ACHN (cell line): ENCODE results near the gene MON1A.

Experiments used
- DNase-seq: peaks from one replicate; pipeline ENCODE4 v3.0.0-alpha.2; 2015
- in situ Hi-C: cut with HindIII; loops from 2 replicates; pipeline ENCODE4 v1.10.0; 2017; ENCODE audit warnings: low sequenced_read_pairs, low pct_ligation_motif_present, low pct_unique_long_range_greater_than_20kb

Gene MON1A

GRCh38 chr3:49868862-49869466 lies 60.6 kb downstream of the MON1A start:
- in situ Hi-C loops, result no loop called here
- DNase-seq, result no peak

DNA sequence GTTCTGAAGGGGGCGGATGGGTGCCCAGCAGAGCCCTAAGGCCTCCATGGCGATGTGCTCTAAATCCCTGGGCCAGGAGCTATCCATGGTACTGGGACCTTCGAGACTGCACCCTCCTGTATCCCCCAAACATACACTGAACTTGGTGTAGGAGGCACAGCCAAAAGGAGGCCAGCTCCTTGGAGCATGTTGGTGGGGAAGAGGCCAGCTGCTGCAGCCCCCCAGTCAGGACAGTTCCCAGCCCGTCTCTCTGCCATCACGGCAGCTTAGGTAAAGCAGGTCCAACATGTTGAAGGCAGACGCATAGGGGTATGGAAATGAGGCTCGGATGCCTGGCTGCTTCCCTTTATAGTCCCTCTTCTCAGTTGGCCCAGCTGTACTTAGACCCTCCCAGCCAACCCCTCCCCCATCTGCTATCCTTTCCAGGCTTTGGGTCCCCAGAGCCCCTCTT lies 61.7 kb downstream of the MON1A start:
- peak; percentile 53 for DNase-seq
- in situ Hi-C loops, result no loop called here

DNA sequence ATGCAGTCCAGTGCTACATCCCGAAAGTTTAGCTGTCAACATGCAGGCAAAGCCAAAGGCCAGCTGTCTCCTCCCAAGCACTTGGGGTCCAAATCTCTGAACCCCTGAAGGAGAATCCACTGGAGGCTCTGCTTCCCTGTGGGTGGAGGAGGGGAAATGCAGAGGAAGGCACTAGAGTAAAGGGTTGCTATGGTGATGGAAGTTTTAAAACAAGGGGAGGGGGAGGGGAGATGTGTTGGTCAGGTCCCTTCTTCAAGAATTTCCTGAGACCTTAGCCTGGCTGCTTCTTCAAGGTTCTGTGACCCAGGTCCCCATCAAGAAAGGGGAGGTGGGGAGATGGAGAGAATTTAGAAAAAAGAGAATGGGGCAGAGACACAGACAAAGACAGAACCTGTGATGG lies 62.2 kb downstream of the MON1A start:
- in situ Hi-C loops, result no loop called here
- DNase-seq, result no peak

DNA sequence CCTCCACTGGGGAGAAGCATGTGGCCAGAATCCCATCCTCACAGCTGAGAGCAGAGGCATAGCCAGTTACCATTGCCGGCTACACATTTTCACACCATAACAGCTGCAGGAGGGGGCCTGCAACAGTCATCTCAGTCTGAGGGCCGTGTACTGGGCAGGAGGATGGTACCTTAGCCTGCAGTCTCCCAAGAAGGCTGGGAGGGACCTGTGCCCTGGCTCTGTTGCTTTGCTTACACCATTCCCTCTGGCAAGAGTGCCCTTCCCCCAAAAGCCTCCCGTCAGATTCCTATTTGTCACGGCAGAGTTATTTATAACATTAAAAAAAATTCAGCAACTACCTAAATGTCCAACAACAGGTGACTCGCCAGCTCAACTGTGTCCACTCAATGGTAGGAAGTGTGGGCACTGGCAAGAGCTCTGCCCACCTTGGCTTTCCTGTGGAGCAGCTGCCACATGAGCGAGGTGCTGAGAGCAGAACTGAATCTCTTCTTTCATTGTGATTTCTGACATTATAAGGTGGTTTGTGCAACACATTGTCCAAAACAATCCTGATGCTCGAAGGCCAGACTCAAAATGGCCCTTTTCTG lies 64.3 kb downstream of the MON1A start:
- in situ Hi-C loops, result no loop called here
- DNase-seq, result no peak

DNA sequence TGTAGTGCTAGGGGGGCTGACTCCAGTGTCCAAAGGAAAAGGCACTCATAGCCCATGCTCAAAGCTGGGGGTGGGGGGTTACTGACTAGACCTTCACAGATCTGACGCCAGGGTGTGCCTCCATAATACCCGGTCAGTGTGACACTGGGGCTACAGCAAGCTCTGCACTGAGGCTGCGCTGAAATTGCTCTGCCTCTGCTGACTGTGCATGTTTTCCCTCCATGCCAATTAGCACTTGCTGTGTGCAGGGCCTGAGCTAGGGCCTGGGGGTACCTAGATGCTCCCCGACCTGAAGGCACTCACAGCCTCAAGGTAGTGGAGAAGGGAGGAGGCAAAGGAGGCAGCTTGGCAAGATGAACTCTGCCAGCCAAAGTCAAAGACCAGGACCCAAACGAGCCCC lies 65.1 kb downstream of the MON1A start:
- no peak for DNase-seq
- in situ Hi-C loops, result no loop called here

DNA sequence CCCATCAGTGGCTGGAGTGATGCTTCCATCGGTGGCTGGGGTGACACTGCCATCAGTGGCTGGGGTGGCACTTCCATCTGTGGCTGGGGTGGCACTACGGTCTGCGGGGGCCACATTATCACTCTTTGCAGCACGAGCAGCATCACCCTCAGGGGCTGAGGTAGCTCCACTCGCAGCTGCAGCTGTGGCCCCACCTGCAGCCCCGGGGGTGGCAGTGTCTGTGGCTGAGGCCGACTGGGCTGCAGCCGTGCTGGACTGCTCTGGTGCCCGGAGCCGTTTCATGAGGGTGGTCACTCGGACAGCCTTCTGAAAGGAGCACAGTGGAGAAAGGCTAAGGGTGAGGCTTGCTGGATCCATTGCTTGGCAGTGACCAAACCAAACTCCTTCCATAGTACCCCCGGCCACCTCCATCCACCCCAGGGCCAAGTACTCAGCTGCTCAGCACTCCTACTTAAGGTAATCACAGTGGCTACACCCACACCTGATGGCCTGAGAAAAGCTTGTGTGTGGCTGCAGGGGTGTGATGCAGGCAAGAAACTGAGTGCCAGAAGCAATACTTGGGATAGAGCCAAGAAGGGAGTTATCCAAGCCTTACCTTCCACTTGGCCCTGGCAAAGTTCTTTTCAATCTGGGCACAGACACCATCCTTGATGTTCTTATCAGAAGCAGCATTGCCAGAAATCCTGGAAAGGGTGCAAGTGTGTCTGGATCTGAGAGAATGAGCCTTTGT lies 69.9 kb downstream of the MON1A start:
- in situ Hi-C loops, result no loop called here
- DNase-seq, result no peak
